Measurements from ENCODE around the gene TMEM164.

The TMEM164 gene

GRCh38 chrX:110167952-110168451 lies 165.1 kb downstream of the TMEM164 start:
- DNase-seq (ENCODE audit: low spot score): peak; percentile 74

GRCh38 chrX:110168585-110168984 lies 165.7 kb downstream of the TMEM164 start:
- DNase-seq (ENCODE audit: low spot score): no peak

DNA sequence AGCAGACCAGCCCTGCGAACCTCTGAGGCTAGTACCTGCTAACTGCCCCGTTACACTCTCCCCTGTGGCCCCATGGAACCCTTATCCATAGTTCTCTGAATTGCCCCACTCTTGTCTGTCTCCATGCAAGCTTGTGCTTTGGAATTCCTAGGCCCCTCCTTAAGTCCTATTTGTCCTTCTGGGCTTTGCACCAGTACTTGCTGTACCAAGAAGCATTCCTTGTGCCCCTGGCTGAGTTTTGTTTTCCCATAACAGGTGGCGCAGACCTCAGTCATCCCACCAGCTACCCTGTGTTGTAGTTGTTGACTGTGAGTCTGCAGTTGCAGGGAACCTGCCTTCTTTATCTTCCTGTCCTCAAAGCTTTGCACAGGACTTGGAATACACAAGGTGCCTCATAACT lies 167.1 kb downstream of the TMEM164 start:
- no peak for DNase-seq (ENCODE audit: low spot score)

DNA sequence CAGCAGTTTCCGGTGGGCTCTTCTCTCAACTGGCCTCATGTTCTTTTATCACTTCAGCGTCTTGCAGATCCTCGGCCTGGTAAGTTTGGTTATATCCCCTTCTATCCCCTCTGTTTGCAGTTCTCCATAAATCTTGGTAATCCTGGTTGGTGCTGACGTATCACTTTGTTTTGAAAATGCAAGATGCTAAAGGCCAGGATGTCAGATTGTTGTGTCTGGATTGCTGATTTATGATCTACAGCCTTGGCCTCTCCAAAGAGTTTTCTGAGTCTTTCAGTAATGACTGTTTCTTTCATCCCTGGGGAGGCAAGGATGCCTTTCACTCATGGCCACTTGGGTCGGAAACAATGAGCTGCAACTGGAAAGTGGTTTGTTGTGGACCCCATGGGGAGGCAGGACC lies 168.5 kb downstream of the TMEM164 start:
- no peak for DNase-seq (ENCODE audit: low spot score)

DNA sequence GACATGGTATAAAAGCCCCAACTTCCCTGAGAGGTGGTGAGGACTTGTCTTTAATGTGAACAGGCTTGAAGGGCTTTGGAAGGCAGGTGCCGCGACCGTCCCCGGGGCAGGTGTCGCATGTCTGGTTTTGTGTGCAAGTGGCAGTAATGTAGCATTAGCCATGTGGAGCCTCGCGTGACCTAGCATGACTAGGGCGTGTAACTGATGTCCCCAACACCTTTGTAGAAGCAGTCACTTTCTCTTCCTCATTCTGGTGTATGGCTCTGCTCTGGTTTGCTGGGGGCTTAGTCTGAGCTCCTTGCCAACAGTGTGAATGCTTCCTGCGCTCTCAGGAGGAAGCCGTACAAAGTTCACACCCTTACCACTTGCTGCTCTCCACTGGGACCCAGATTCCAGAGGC lies 169.3 kb downstream of the TMEM164 start:
- no peak for DNase-seq (ENCODE audit: low spot score)

GRCh38 chrX:110173192-110174175 lies 170.6 kb downstream of the TMEM164 start:
- DNase-seq (ENCODE audit: low spot score): no peak

- no peak for DNase-seq (ENCODE audit: low spot score)
Observed at GRCh38 chrX:110175146-110175545, 172.2 kb downstream of the TMEM164 start.

DNA sequence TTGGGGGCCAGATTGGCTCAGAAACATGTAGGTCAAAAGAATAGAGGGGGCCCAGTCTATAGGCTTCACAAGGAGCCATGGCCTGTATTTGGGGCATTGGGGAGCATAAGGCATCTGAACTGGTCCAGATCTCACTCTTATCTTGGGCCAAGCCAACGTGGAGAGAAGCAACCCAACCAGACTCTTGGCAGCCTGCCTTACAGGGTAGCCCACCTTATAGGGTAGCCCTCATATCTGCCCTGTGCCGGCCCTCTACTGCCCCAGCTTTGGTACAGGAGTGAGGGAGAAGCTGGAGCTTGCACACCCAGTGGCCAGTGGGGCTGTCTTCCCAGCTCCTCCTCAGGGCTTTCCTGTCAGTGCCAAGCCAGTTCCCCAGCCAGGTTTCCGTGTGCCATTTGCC lies 172.8 kb downstream of the TMEM164 start:
- DNase-seq (ENCODE audit: low spot score): peak; percentile 50

DNA sequence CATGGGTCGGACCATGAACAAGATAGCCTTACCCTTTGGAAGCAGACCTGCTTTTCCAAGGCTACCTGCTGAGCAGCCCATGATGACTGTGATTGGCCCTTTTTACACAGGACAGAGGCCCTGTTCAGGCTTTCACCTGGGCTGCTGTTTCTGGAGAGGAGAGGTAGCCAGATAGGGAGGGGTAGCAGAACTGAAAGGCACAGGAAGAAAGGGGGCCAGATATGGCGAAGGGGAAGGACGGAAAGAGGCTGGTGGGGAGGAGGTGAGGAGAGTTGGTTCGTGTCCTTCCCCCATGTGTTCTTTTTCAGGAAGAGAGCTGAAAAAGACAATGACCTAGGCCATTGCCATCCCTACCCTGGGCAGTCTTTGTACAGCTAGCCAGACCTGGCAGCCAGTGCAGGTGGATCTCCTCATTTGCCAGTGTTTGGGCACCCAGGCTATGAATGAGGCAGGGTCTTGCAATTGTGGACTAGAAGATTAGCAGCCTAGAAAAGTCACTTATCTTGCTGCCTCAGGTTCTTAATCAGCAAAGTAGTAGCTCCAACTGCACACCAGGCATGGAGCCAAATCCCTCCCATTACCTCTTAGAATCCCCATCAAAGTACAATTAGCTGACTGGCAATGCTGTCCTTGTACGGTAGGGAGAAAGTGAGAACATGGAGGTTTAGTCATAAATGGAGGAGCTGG lies 175.4 kb downstream of the TMEM164 start:
- DNase-seq (ENCODE audit: low spot score): peak; percentile 92

DNA sequence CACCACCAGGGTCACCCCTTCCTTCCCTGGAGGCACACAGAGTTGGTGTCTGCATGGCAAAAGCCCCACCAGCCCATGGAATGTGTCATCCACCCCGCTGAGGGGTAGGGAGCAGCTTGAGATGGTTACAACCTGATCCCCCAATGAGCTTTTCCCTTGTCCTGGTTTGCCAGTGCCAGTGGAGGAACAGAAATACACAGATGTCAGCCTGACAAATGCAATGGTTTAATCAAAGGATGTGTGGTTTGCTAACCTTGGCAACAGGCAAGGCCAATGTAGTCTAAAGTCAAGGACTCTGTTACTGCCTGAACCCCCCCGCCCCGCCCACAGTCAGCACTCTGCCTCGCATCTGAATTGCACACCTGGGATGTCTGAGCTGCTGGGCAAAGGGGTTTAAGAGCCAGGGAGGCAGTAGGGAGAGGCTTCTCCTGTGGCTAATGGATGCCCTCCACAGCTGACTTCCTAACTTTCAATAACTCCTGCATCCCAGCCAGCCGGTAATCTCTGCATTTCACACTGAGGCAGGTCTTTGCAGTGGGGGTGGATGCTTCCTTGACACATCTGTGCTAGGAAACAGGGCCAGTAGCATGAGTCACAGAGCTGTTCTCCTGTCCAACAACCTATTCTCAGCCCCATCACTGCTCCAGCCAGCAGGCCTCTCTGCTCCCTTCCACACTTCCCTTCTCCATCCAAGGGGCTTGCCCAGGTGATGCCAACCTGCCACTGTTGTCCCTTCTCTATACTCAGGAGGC lies 177.4 kb downstream of the TMEM164 start:
- no peak for DNase-seq (ENCODE audit: low spot score)

DNA sequence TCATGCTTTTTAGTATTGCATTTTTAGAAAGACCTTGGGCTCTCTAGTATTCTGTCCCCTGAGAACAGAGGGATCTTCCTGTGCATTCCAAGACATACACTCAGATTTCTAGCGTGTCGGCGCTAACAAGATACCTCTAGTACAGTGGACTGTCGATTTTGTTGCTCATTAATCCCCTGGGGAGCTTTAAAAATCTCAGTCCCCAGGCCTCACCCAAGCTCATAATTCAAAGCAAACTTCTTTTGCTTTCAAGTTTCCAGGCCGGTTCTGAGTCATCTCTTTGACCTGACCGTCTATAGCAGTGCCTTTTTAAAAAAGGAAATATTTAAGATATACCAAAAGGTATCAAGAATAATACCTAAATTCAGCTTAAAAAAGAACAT lies 178.0 kb downstream of the TMEM164 start:
- no peak for DNase-seq (ENCODE audit: low spot score)

DNA sequence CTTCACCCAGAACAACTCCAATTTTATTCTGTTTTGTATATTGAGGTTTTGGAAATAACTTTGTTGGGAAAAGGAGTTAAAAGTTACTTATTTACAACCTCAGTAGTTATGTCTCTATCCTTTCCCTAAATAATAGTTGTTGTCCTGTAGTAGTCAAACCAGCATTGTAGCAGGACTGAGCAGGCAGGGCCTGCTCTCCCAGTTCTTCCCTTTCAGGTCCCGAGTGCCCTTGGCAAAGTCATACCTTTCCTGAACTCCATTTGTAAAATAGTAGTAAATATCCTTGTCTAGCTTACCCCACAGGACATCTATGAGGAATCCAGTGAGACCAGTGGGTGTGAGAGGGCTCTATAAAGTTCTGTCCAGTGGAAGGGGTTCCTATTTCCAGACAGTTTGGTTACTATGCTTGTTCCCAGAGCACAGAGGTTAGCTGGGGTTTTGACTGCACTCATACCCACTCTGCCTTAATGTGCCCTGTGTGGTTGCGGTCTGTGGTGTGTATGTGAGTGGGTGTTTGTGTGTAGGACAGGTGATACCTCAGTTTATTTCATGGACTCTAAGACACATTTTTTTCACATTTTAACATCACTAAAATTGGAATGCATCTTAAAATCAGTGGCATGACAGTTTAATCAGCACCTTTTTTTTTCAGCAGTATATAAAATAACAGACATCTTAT lies 178.7 kb downstream of the TMEM164 start:
- no peak for DNase-seq (ENCODE audit: low spot score)

DNA sequence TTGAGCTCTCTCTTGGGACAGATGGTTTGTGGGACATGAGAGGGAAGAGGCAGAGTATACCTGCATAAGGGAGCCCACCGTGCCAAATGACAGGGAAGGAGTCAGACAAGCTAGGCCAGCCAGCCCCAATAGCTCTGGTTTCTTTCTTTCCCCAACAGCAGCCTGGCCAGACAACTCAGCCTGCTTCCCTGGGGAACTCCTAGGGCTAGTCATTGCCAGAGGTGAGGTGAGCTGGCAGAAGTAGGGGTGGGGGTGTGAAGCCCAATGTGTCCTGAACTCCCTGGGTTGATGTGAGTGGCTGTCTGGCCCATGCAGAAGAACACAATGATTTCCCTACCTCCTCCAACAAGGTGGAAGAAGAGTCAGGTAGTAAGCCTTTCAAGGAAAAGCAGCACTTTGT lies 179.4 kb downstream of the TMEM164 start:
- no peak for DNase-seq (ENCODE audit: low spot score)

- DNase-seq (ENCODE audit: low spot score): no peak
Observed at GRCh38 chrX:110182865-110183264, 180.0 kb downstream of the TMEM164 start.

- no peak for DNase-seq (ENCODE audit: low spot score)
Observed at GRCh38 chrX:110183314-110183713, 180.4 kb downstream of the TMEM164 start.

DNA sequence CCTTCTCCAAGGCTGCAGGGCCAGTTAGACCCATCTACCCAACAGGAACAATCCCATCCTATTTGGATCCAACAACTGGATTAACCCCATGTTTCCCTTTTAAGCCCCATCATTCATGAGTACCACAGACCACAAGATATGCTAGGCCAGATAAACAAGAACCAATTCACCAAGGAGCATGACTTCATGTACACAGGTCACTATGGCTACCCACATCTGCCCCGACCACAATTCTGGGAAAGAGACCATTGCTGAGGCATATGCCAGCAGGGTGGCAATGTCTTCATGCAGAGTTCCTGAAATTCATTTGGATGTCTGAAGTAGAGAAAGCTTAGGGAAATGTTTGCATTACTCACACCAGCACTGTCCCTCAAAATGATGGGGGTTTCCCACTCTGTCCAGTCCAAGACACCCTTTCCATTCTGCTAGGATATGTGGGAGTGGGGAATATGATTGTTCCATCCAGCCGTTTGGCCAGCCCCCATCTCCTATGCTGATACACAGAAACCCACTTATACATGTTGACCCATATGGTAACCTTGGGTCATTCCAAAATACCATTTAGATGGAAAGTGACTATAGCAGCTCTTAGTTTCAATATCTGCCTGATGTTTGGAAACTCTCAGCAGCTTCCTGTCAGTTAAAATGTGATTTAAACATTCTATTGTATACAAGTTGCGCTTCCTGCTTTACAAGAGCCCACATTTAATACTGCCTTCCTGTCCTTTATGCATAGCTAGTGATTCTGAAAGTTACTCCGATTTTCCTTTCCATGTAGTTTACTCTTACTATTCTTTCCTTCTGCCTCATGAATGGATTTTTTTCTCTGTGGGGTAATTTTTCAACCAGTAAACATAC lies 186.0 kb downstream of the TMEM164 start:
- no peak for DNase-seq (ENCODE audit: low spot score)

DNA sequence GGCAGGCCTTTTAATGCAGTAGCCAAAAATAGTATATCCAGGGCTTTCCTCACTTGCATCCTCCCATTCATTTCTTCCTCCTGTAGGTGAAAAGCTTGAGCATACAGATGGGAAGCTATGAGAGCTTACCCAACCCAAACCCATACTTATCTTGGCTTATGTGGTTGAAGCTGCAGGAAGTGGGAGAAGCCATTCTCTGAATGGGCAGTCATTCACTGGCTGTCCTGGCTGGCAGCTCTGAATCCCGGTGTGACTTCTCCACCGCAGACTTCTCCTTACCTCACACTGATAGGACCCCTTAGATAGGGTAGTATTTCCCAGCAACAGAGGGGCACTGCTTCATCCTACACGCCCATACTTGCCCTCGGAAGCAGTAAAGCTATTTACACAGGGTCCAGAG lies 189.6 kb downstream of the TMEM164 start:
- DNase-seq (ENCODE audit: low spot score): no peak

DNA sequence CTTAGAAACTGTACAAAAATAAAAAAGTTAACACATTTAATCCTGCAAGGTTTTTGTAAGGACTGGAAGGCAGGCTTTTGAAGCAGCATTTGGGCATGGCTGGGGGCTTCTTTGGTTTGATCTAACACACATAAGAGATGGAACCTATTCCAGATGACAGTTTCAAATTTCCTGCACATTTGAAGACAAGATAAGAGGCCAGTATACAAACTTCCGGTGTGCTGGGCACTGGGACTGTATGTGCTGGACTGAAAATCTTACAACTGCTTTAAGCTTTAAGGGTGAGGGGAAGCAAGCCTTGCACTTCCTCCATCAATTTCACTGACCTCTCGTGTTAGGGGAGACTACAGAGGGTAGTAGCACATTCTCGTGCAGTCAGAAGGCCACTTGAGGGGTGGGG lies 192.1 kb downstream of the TMEM164 start:
- DNase-seq (ENCODE audit: low spot score): no peak

DNA sequence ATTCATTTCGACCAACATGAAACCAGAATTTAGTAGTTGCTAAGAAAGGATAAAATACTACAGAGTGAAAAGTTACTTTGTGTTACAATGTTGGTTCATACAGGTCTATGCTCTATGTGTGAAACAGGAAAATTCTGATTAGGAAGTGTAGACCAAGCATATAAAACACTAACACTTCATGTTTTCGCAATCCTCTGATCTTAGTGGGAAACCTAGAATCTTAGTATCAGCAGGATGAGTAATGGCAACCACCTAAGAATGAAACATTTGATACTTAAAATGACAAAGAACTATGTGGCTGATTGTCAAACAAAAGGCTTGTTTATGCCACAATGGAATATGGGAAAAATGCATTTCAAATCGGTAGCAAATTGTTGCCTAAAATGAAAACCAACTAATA lies 198.9 kb downstream of the TMEM164 start:
- no peak for DNase-seq (ENCODE audit: low spot score)

- DNase-seq (ENCODE audit: low spot score): no peak
Observed at GRCh38 chrX:110204986-110205385, 202.1 kb downstream of the TMEM164 start.

- no peak for DNase-seq (ENCODE audit: low spot score)
Observed at GRCh38 chrX:110208092-110208491, 205.2 kb downstream of the TMEM164 start.

Measured in hematopoietic multipotent progenitor cell treated with erythropoietin and hydrocortisone succinate and interleukin-3 and kit ligand, for 15 days (in vitro differentiated cells).